NCI-H2107 treated with DMSO at 0.1 percent for 48 hours (cell line): ENCODE results near the gene DMWD.
A peak's percentile ranks its signal among the peaks of the same experiment; 100 is the strongest.

Experiments
- DNase-seq: peaks from one replicate; lab custom pipeline; 2025; ENCODE audit not compliant: unreplicated experiment; lab: John Stamatoyannopoulos, UW

Gene DMWD, protein sequence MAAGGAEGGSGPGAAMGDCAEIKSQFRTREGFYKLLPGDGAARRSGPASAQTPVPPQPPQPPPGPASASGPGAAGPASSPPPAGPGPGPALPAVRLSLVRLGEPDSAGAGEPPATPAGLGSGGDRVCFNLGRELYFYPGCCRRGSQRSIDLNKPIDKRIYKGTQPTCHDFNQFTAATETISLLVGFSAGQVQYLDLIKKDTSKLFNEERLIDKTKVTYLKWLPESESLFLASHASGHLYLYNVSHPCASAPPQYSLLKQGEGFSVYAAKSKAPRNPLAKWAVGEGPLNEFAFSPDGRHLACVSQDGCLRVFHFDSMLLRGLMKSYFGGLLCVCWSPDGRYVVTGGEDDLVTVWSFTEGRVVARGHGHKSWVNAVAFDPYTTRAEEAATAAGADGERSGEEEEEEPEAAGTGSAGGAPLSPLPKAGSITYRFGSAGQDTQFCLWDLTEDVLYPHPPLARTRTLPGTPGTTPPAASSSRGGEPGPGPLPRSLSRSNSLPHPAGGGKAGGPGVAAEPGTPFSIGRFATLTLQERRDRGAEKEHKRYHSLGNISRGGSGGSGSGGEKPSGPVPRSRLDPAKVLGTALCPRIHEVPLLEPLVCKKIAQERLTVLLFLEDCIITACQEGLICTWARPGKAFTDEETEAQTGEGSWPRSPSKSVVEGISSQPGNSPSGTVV

DNA sequence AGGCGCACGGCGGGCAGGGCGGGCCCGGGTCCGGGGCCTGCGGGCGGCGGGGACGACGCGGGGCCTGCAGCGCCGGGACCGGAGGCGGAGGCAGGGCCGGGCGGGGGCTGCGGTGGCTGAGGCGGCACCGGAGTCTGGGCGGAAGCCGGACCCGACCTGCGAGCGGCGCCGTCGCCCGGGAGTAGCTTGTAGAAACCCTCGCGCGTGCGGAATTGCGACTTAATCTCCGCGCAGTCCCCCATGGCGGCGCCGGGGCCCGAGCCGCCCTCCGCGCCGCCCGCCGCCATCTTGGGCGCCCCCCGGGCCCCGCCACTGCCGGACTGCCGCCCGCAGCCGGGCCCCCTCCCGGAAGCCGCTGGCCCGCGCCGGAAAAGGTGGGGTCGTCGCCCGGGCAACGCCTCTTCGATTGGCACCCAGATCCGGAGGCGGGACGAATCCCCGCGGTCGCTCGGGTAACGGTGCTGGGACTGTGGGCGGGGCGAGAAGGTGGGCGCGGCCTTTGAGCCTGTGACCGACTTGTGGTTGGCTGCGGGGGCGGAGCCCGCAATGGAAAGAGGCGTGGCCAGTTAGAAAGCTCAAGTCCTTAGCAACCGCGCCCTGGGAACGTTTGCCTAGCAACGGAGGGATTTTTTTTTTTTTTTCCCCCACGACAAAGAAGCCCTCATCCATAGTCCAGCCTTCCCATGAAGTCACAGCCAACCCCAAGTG lies at the start of gene DMWD:
Gene DMWD (minus strand): TSS at position 376 of the 708 bp plus-strand sequence. CDS start 89 bp downstream, at position 287.
- DNase-seq, result peak; percentile 93

DNA sequence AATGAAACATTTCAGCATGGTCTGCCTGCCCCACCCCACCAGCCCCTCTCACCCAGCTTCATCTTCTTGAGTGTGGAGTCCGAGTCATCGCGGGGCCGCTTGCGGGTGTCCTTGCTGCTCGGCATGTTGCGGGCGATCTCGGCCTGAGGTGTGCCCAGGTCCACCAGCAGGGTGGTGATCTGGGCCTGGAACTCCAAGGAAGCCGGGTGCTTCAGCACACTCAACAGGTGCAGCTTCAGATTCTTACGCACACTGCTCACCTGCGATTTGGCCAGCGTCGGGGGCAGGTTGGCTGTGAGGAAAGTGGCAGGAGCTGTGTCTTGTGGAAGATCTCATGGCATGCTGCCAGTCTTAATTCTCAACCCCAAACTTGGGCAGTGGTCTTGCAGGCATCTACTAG lies 49.6 kb upstream of the DMWD start:
- no peak for DNase-seq

DNA sequence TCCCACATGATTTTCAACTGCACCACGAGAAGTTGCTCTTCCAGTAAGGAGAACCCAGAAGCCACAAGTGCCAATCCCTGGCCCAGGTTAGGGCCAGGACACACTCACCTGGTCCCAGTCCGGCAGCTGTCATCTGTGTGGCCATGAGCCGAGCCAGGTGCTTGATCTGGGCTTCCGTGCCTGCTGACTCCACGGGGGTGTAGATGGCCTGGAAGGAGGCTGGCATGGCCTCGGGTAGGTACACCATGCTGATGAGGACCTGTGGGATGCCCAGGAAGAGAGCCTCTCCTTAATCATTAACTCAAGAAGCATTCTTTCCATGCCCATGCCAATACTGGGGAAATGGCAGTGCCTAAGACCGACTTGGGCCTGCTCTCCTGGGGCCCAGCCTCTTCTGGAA lies 42.3 kb upstream of the DMWD start:
- DNase-seq, result no peak

DNA sequence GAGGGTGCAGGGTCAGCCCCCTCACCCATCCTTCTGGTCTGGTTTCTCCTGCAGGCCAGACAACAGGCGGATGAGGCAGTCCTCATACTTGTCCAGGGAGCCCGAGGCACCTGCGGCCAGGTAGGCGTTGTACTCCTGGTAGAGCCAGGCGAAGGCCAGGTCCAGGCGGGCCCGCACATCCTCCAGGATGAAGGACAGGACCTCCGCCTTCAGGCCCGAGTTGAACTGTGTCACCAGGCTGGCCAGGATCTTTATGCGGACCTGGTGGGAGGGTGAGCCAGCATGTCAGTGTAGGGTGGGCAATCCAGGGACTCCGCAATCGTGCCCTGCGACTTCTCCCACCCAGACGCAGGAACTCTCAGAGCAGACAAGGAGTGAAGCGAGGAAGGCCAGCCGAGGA lies 36.3 kb upstream of the DMWD start:
- DNase-seq, result no peak

DNA sequence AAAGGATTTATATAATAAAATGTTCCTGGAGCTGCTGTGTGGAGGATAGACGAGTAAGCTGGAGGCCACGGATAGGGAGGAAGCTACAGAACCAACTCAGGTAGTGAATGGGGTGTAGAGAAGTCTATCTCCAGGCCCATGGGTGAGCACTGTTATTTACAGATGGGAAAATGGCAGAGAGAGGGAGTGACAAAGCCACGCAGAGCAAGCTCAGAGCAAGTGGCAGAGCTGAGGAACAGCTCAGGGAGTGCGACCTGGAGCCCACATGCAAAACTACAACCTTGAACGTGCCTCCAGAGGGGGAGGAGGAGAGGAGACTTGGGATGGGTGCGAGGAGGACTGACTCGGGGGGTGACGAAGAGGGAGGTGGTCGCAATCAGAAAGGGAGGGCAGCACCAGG lies 35.9 kb upstream of the DMWD start:
- no peak for DNase-seq

DNA sequence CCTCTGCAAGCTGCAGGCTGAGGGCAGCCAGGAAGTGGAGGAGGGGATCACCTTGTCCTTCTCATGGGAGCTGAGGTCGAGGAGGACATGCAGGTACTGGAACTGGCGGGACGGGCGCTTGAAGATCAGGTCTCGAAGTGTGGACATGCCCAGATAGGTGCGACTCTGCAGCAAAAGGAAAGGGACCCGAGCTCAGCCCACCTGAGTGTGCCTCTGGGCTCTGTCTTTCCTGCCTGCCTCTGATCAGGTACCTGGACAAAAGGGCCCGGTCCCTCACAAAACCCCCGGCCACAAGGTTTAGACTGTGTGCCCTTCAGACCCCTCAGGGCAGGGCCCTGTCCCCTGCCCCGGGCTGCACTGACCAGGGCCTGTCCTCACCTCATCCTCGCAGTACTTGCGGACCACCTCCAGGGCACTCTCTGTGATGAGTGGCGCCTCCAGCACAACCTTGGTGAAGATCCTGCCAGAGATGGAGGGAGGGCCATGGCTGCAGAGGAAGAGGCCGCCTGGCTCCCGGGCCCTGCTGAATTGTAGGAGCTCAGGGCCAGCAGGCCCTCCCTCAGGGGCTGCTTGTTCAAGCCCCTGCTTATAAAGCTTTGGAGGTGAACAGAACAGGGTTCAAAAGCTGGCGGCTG lies 34.9 kb upstream of the DMWD start:
- no peak for DNase-seq

DNA sequence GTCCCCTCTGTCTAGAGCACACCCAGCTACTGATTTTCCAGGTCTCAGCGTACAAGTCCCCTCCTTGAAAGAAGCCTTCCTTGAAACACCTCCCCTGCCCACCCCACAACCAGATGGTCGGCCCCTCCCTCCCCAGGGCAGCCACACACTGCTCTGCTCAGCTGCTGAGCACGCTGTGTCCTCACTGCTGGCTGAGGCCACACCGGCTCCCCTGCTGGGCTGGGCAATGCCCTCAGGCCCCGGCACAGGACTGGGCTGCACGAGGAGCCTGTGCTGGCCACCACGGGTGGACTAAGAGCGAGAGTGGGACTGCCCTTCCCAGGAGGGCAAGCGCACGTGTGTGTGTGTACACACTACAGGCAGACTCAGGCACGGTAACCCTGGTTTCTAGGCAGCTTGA lies 34.3 kb upstream of the DMWD start:
- no peak for DNase-seq

DNA sequence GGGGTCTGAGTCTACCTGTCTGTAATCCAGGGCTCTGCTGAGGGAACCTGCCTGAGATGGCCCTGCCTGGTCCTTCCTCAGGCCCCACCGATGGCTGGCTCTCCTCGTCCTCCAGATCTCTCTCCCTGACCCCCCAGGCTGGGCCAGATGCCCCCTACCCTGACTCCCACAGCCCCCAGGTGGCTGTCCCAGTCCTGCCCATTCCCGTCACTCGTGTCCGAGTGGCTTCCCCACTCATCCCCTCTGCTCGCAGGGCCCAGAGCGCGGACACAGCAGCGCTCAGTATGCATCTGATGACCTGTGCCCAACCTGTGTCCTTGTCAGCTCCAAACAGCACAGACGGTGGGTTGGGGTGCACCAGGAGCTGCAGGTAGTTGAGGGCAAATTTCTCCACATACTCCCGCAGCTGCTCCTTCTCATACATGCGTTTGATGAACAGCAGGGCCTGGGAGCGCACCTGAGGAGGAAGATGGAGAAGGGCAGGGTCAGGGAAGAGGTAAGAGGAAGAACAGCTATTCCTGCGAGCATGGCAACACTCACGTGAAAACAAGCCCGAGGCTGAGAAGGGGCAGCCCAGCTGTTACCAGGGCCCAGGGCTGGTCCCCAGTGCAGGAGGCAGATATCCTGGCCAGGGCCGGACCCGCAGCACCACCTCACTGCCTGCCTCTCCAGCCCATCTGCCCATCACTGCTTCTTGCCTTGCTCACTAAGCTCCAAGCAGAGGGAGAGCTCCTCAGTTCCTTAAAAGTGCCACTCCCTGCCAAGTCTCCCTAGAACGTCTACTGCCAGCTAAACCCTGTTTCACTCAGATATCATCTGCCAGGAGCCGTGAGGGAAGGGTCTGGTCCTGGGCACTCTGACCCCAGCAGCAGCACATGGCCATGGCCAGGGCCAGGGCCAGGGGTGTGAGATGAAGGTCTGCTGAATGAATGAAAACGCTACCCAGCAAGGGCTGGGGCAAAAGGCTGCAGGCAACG lies 33.6 kb upstream of the DMWD start:
- DNase-seq, result no peak

DNA sequence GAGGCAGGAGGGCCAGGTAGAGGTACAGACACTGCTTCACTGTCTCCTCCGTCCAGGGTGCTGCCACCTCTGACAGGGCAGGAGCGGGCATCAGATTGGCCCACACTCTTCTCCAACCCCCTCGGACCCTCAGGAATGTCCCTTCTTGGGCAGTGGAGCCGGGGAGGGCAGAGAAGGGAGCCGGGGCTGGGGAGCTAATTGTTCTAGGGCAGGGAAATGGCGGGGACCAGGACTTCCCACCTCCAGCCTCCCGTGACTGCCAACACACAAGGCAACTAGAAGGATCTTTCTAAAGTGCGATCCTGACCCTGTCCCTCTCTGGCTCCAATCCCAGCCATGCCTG lies 32.6 kb upstream of the DMWD start:
- DNase-seq, result no peak

DNA sequence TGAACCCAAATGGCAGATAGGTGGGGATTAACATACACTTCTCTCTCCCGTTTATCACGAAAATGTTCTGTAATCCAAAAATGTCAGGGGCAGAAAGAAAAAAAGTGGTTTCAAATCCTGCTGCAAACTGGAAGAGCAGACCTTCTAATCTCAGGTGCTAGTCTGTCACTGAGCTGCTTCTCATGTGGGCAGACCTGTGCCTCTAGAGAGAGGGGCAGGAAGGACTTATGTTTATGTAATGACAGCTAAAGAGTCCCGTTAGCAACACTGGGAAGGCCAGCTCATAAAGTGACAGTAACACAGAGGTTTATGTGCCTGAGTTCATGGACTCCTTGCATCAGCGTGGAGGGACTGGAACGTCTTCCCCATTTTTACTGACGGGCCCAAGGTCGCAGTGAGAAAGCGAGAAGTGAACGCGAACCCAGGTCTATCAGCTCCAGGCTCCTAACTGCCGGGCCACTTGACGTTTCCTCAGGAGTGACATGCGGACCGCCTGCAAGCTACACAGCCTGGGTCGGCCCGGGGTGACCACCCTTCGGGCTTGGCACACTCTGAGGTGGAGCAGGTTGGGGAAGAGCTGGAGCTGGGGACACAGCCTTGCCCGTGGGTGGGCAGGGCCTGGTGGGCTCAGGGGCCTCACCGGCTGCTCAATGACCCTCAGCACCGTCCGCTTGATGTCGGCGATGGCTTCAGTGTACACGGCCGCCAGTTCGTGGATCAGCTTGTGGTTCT lies 32.1 kb upstream of the DMWD start:
- DNase-seq, result no peak

DNA sequence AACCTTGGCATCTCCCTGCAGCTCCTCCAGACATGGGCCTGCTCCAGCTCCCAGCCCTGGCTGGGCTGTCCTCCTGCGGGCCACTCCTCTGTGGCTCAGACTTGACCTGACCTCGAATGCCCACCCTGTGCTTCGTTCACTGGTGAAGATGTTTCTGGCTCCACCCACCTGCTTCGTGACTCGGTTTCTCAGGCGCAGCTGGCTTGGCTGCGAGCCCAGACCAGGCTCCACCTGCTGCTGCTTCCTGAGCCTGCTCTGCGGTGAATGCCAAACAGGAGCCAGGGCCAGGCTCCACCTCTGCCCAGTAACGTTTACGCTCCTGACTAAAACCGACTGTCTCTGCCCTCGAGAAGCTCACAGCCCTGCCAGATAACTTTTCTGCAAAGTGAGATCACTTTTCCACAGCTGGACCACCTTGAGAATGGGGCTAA lies 31.4 kb upstream of the DMWD start:
- peak; percentile 77 for DNase-seq

DNA sequence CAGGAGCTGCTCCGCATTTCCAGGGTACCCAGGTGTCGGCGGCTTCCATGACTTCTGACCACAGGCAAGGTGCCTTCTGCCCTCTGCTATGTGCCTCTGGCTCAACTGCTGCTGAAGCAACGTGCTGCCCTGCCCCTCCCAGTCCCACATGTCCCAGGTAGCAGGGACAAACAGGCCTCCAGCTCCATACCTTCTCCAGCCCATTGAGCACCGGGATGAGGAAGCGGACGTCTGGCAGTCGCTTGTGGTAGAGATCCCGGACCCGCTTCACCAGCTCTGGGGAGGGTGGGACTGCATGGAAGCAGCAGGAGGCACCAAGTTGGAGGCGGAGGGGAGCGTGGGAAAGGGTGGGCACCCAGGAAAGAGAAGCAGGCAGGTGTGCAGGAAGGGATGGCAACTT lies 30.5 kb upstream of the DMWD start:
- DNase-seq, result no peak

DNA sequence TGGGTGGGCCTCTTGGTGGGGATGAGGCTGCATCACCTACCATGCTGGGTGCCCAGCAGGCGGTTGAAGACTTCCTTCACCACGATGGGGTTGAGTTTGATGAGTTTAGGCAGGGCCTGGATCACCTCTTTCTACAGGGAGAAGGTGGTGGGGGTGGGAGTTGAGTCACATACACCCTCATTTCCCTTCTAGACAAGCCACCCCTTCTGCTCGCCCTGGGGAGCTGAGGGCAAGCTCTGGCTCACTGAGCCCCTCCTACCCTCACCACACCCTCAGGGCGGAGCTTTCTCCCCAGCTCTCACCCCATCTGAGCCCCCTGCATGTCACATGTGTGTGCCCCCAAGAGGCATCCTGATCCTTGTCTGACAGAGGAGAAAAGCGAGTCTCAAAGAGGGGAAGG lies 30.1 kb upstream of the DMWD start:
- no peak for DNase-seq

DNA sequence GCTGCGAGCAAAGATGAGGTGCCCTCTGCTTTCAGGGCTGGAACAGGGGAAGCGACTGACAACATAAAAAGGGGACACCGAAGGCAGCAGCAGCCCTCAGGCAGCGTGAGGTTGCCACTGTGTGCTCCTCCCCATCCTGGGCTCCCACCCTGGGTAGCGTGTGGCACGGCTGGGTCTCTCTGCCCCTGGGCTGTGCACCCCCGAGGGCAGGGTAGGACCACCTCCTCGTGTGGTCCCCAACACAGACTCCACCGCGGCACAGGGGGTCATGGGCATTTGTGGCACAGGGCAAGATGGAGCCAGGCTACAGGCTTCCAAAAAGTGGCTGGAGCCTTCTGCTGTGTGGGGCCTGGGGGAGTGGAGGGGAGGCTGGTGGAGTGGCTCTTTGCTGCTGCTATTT lies 28.9 kb upstream of the DMWD start:
- DNase-seq, result no peak

DNA sequence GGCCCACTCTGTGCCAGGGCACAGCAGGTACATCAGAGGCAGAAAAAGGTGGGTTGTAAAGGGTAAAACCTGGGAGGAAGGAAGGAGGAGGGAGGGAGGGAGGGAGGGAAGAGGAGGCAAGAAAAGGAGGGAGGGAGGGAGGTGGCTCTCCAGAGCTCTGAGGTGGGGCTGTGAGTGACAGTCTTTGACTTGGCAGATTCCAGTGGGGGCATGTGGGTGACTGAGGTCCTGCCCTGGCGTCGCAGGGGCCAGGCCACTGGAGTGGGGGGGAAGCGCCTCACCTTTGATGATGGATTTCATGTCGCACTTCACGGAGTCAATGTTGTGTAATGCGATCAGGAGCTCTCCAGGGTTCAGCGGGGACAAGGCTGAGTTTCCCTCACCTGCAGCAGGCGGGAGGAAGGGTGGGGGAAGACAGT lies 28.5 kb upstream of the DMWD start:
- DNase-seq, result no peak

DNA sequence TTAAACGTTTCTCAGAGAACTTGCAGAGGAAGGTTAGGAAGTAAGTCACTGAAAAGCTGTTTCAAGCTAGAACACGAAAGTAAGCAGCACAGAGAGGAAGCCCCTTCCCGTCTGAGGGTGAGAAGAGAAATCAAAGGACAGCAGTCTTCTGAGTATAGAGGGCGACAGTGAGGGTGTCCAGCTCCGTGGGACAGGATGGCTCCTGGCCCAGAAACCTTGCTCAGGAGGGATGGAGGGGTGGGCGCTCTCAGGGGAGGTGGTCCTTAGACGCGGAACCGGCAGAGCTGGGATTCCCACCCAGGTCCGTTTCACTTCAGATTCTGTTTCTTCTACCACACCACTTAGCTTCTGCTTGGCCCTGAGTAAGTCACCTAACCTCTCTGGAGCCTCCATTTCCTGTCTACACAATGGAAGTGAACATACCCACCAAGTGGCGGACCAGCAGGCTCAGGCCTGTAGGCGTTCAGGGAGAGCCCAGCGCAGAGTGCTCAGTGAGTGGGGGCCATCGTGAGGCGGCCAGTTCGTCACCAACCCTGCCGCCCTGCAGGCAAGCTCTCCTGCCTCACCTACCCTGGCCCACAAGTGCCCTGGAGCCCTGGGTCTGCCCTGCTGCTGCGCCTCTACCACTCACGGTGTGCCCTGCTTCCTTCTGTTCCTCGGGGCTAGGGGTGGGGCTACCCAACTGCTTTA lies 27.9 kb upstream of the DMWD start:
- no peak for DNase-seq

DNA sequence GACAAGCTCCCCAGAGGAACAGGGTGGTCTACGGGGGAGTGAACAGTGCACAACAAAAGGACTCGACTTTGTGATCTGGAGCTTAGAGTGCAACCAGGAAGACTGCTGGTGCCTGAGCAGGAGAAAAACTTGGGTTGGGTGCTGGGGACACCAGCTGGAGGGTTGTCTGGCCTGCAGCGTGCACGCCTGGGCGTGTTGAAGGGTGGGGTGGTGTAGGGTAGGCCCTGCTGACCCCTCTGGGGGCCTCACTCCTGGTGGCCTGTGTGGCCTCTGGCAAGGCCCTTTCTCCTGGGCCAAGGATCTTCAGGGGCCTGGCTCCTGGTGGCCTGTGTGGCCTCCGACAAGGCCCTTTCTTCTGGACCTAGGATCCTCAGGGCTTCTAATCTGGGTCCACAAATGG lies 27.1 kb upstream of the DMWD start:
- DNase-seq, result no peak

DNA sequence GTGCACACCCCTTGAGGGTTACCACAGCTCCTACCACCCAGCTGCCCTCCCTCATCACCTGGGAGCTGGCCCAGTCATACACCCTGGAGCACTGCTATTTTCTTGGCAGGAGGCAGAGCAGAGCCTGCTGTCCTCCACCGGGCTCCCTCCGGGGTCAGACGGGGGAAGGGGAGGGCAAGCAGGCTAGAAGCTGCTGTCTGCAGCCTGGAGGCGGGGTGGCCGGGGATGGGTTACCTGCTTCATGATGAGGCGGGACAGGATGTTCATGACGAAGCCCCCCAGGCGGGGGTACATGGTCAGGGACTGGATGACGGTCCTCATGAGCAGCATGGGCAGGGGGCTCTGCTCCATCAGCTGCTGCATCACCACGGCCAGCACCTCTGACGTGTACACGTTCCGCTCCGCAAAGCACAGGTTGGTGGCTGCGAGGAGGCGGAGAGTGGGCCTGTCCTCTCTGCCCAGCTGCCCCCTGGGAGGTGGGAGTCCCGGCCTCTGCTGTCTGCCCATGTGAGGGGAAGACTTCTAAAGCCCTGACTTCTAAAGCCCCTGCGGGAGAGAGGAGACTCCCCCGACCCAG lies 25.2 kb upstream of the DMWD start:
- DNase-seq, result no peak
